Rectal smooth muscle tissue (tissue), 1 donor: ENCODE results near the gene C1R.

Experiments
- H3K27ac ChIP-seq: one replicate; pipeline ENCODE4 v1.7.0; 2013; ENCODE audit warnings: low read depth, low read length, inconsistent platforms
- H3K27me3 ChIP-seq: one replicate; pipeline ENCODE4 v1.7.0; 2013; ENCODE audit warnings: low read length; ENCODE audit not compliant: control insufficient read depth, insufficient read depth
- H3K36me3 ChIP-seq: one replicate; pipeline ENCODE4 v1.7.0; 2013; ENCODE audit warnings: low read length; ENCODE audit not compliant: control insufficient read depth, insufficient read depth
- H3K4me1 ChIP-seq: one replicate; pipeline ENCODE4 v1.7.0; 2013; ENCODE audit warnings: low read length; ENCODE audit not compliant: control insufficient read depth, insufficient read depth
- H3K4me3 ChIP-seq: one replicate; pipeline ENCODE4 v1.7.0; 2013; ENCODE audit warnings: low read length
- H3K9ac ChIP-seq: one replicate; pipeline ENCODE4 v1.7.0; 2013; ENCODE audit warnings: low read length

Gene C1R

GRCh38 chr12:7128681-7129286, 36.5 kb upstream of the C1R start, which contains the start of gene RBP5:
TSS of gene RBP5 (minus strand) at chr12:7128889. CDS start at chr12:7128775, 114 bp downstream.
- peaks cover 6% of the 10 kb centered on the region for H3K4me1 ChIP-seq
- H3K27ac ChIP-seq, result no peak within 1 kb of the TSS
- no peaks in the 10 kb centered on the region for H3K36me3 ChIP-seq
- peak within 1 kb of the TSS; percentile 28 for H3K9ac ChIP-seq
- H3K27me3 ChIP-seq, result no peaks in the 10 kb centered on the region
- peak within 1 kb of the TSS; percentile 78 for H3K4me3 ChIP-seq

- Histone ChIP-seq H3K4me3 (peak overlapping the region; percentile 3), H3K9ac (no peak overlapping the region), H3K27me3 (no peaks in the 10 kb centered on the region), H3K27ac (no peak overlapping the region), H3K36me3 (no peaks in the 10 kb centered on the region), H3K4me1 (peaks cover 6% of the 10 kb centered on the region)
These were observed 35.8 kb upstream of the C1R start for GRCh38 chr12:7127916-7128626.

GRCh38 chr12:7125632-7126227, 33.5 kb upstream of the C1R start:
- Histone ChIP-seq H3K4me1 (peaks cover 6% of the 10 kb centered on the region), H3K36me3 (no peaks in the 10 kb centered on the region), H3K9ac (no peak overlapping the region), H3K27ac (no peak overlapping the region), H3K4me3 (no peak overlapping the region), H3K27me3 (no peaks in the 10 kb centered on the region)

- no peak overlapping the region for H3K27ac ChIP-seq
- H3K9ac ChIP-seq, result no peak overlapping the region
- H3K4me3 ChIP-seq, result no peak overlapping the region
- H3K27me3 ChIP-seq, result no peaks in the 10 kb centered on the region
- no peaks in the 10 kb centered on the region for H3K36me3 ChIP-seq
- no peaks in the 10 kb centered on the region for H3K4me1 ChIP-seq
These were observed 31.7 kb upstream of the C1R start for GRCh38 chr12:7123806-7124522.

- no peaks in the 10 kb centered on the region for H3K27me3 ChIP-seq
- no peaks in the 10 kb centered on the region for H3K36me3 ChIP-seq
- H3K27ac ChIP-seq, result no peak overlapping the region
- H3K4me3 ChIP-seq, result no peak overlapping the region
- no peak overlapping the region for H3K9ac ChIP-seq
- no peaks in the 10 kb centered on the region for H3K4me1 ChIP-seq
These were observed 30.8 kb upstream of the C1R start for GRCh38 chr12:7122811-7123769.

- H3K27ac ChIP-seq, result no peak overlapping the region
These were observed 29.1 kb upstream of the C1R start for GRCh38 chr12:7121324-7121723.

GRCh38 chr12:7120166-7120565, 27.9 kb upstream of the C1R start:
- Histone ChIP-seq H3K9ac (no peak overlapping the region), H3K27me3 (no peaks in the 10 kb centered on the region), H3K27ac (no peak overlapping the region), H3K4me1 (no peaks in the 10 kb centered on the region), H3K4me3 (no peak overlapping the region), H3K36me3 (no peaks in the 10 kb centered on the region)

More at GRCh38 chr12:7121324-7121723, 29.1 kb upstream of the C1R start:
- Histone ChIP-seq H3K36me3 (no peaks in the 10 kb centered on the region), H3K4me1 (no peaks in the 10 kb centered on the region), H3K27me3 (no peaks in the 10 kb centered on the region), H3K9ac (no peak overlapping the region), H3K4me3 (no peak overlapping the region)

GRCh38 chr12:7118881-7119280, 26.6 kb upstream of the C1R start:
- no peaks in the 10 kb centered on the region for H3K27me3 ChIP-seq
- no peaks in the 10 kb centered on the region for H3K4me1 ChIP-seq
- H3K9ac ChIP-seq, result no peak overlapping the region
- H3K27ac ChIP-seq, result no peak overlapping the region
- H3K4me3 ChIP-seq, result no peak overlapping the region
- H3K36me3 ChIP-seq, result no peaks in the 10 kb centered on the region

- H3K27ac ChIP-seq, result no peak overlapping the region
- H3K36me3 ChIP-seq, result no peaks in the 10 kb centered on the region
- H3K9ac ChIP-seq, result no peak overlapping the region
- H3K4me3 ChIP-seq, result no peak overlapping the region
- no peaks in the 10 kb centered on the region for H3K4me1 ChIP-seq
- H3K27me3 ChIP-seq, result no peaks in the 10 kb centered on the region
These were observed 25.4 kb upstream of the C1R start for GRCh38 chr12:7117670-7118069.

GRCh38 chr12:7116916-7117315, 24.7 kb upstream of the C1R start:
- H3K4me3 ChIP-seq, result no peak overlapping the region
- H3K27ac ChIP-seq, result no peak overlapping the region
- H3K27me3 ChIP-seq, result no peaks in the 10 kb centered on the region
- H3K9ac ChIP-seq, result no peak overlapping the region
- H3K36me3 ChIP-seq, result no peaks in the 10 kb centered on the region
- no peaks in the 10 kb centered on the region for H3K4me1 ChIP-seq

- Histone ChIP-seq H3K4me1 (no peaks in the 10 kb centered on the region), H3K4me3 (no peak overlapping the region), H3K27me3 (no peaks in the 10 kb centered on the region), H3K27ac (no peak overlapping the region), H3K9ac (no peak overlapping the region), H3K36me3 (no peaks in the 10 kb centered on the region)
These were observed 24.0 kb upstream of the C1R start for GRCh38 chr12:7116196-7116595.
